ENCODE data around the gene C9orf40.

C9orf40 gene

DNA sequence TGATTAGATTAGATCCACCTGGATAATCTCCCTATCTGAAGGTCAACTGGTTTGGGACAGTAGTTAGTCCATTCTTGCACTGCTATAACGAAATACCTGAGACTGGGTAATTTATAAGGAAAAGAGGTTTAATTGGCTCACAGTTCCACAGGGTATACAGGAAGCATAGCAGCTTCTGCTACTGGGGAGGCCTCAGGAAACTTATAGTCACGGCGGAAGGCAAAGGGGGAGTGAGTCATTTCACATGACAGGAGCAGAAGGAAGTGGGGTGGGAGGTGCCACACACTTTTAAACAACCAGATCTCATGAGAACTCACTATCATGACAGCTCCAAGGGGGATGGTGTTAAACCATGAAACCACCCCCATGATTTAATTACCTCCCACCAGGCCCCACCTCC, 9.9 kb downstream of the C9orf40 start:
- DNase-seq (ENCODE audit: low spot score) = no peak
- TF ChIP-seq, protein P1, sequence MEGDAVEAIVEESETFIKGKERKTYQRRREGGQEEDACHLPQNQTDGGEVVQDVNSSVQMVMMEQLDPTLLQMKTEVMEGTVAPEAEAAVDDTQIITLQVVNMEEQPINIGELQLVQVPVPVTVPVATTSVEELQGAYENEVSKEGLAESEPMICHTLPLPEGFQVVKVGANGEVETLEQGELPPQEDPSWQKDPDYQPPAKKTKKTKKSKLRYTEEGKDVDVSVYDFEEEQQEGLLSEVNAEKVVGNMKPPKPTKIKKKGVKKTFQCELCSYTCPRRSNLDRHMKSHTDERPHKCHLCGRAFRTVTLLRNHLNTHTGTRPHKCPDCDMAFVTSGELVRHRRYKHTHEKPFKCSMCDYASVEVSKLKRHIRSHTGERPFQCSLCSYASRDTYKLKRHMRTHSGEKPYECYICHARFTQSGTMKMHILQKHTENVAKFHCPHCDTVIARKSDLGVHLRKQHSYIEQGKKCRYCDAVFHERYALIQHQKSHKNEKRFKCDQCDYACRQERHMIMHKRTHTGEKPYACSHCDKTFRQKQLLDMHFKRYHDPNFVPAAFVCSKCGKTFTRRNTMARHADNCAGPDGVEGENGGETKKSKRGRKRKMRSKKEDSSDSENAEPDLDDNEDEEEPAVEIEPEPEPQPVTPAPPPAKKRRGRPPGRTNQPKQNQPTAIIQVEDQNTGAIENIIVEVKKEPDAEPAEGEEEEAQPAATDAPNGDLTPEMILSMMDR (IDR thresholded peaks at IDR 0.05; ENCODE audit: extremely low read depth, missing control alignments) = no peak

DNA sequence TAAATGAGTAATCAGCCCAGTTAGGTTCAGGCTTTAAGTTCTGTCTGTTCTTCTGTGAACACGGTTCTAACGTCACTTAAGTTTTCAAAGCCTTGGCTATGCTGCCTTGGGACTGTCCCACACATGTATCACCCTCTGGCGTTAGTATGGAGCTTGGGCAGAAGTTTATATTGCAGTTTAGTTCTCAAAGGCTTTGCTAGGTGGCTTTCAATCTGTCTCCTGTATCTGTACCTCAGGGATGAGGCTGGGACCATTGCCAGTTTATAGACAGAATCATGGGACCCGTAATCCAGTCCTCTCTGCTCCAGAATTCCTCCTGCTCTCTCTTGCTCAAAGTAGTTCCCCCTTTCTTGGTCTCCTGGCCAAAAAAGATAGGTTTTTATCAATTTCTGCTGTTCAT, 12.1 kb downstream of the C9orf40 start:
- TF ChIP-seq, protein P1 (IDR thresholded peaks at IDR 0.05; ENCODE audit: extremely low read depth, missing control alignments) = no peak
- no peak for DNase-seq (ENCODE audit: low spot score)

DNA sequence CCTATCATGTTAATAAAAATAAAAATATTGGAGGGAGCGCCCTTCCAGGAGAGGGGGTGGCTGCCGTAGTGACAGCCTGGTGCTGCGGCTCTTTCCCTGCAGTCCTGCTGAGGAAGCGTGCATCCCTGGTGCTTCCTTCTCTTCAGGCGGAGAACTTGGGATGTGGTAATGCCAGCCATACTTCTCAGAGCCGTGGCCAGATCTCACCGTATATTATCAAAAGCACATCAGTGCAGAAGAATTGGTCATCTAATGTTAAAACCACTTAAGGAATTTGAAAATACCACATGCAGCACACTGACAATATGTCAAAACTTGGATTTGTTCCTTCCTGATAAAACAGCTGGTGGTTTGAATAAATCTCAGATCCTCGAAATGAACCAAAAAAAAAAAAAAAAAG, 17.7 kb downstream of the C9orf40 start:
- TF ChIP-seq, protein P1 (IDR thresholded peaks at IDR 0.05; ENCODE audit: extremely low read depth, missing control alignments) = no peak

DNA sequence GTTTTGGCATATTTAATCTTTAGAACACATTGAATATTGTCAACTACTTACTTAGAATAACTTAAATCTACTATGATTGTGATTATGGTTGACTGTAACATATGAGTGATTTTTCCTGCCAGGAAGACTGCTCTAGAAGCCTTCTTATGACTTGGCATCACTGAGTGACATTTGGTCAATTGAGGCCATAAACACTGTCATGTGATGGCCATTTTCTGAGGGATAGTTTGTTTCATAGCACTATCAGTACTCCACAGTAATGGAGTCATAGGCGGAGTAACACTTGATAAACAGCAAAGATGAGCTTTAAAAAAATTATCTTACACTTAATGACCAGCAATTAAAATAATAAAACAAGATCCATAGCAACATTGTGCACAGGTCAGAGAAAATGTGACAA, 31.0 kb downstream of the C9orf40 start:
- DNase-seq (ENCODE audit: low spot score) = no peak
- TF ChIP-seq, protein P1 (IDR thresholded peaks at IDR 0.05; ENCODE audit: extremely low read depth, missing control alignments) = no peak

More for the DNA sequence above, 17.7 kb downstream of the C9orf40 start:
- DNase-seq (ENCODE audit: low spot score) = no peak

DNA sequence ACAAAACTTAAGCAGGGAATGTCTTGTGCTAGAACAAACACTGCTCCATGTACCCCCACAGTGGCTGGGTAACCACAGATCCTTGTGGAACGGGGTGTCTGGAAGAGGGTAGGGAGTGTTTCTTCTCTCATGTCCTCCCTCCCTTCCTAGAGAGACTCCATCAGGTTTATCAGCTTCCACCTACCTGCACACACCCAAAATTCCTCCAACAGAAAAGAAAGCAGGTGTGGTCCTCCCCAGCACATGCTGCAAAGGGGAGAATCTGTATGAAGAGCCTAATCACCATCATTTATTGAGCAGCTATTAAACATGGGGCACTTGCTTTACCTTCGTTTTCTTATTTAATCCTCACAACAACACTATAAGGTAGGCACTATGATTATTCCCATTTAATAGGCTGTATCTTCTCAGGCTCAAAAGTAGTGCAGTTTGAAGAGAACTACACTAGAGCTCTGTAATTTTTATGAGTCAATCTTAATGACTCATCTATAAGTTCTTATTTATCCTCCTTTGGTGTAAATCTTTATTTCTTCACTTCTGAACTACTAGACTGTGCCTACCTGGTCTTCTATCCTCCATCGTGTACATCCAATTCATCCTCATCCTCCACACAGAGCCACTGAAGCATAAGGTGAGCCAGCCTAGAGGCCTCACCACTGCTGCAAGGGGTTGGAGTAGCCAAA, 31.6 kb downstream of the C9orf40 start:
- TF ChIP-seq, protein P1 (IDR thresholded peaks at IDR 0.05; ENCODE audit: extremely low read depth, missing control alignments) = no peak
- DNase-seq (ENCODE audit: low spot score) = no peak

DNA sequence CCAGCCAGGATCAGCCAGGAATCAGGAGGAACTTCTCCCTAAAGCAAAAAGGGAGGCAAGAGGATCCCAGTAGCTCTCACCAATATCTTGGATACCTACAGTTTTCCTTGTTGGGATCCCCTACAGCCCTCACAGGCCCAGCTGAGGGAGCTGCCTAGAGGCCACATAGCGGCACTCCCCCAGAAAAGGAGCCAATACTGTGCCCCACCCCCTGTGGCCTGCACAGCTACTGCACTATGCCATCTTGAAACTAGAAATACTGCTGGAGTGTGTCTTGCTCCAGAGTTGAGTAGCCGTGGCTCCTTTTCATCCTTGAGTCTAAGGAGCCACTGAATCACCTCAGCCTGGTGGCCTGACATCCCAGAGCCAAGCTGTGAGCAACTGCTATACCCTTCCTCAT, 42.7 kb downstream of the C9orf40 start:
- TF ChIP-seq, protein P1 (IDR thresholded peaks at IDR 0.05; ENCODE audit: extremely low read depth, missing control alignments) = no peak
- DNase-seq (ENCODE audit: low spot score) = no peak

DNA sequence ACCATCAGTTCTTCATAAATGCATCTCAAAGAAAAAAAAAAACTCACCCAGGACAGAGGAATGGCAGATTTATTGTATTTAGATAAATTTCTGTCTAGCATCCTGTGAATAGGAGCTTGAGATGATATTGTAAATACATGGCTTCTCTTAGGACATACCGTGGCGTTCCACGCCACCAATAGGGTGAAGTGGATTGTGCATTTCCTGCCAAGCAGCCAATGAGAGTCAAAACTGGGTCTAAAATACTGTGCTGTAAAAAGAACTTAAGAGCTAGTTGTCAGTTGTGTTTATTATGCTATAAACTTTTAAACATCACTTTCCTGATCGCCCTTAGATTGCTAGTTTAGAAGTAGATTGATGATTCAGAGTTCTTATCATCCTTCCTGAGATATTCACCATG, 44.0 kb downstream of the C9orf40 start:
- DNase-seq (ENCODE audit: low spot score) = no peak
- TF ChIP-seq, protein P1 (IDR thresholded peaks at IDR 0.05; ENCODE audit: extremely low read depth, missing control alignments) = no peak
